IPS-20b (cell line): Measurements from ENCODE around the gene ZDHHC17.

ENCODE experiments used
- H3K27ac ChIP-seq: one replicate; pipeline ENCODE4 v1.5.1; 2013; ENCODE audit warnings: low read length
- H3K27me3 ChIP-seq: 2 replicates; pipeline ENCODE4 v1.6.1; 2013; ENCODE audit warnings: mild to moderate bottlenecking, low read length, inconsistent platforms; ENCODE audit not compliant: insufficient read depth
- H3K36me3 ChIP-seq: 2 replicates; pipeline ENCODE4 v1.6.1; 2013; ENCODE audit warnings: low read depth, mild to moderate bottlenecking, inconsistent platforms, low read length, moderate library complexity; ENCODE audit not compliant: insufficient read depth
- H3K4me1 ChIP-seq: 2 replicates; pipeline ENCODE4 v1.6.1; 2013; ENCODE audit warnings: mild to moderate bottlenecking, control low read depth, inconsistent platforms, low read length, moderate library complexity; ENCODE audit not compliant: insufficient read depth
- H3K4me3 ChIP-seq: 2 replicates; pipeline ENCODE4 v1.5.1; 2013; ENCODE audit warnings: mild to moderate bottlenecking, low read length, inconsistent platforms
- H3K9ac ChIP-seq: 2 replicates; pipeline ENCODE4 v1.6.1; 2013; ENCODE audit warnings: low read depth, mild to moderate bottlenecking, inconsistent platforms, low read length, moderate library complexity
- H3K9me3 ChIP-seq: 2 replicates; pipeline ENCODE4 v1.6.1; 2013; ENCODE audit warnings: mild to moderate bottlenecking, low read depth, low read length, inconsistent platforms; ENCODE audit not compliant: insufficient read depth

ZDHHC17 gene

GRCh38 chr12:76864791-76865400, 101.0 kb downstream of the ZDHHC17 start:
- Histone ChIP-seq H3K9me3 (no peaks in the 10 kb centered on the region), H3K36me3 (peaks cover 41% of the 10 kb centered on the region), H3K4me1 (peaks cover 18% of the 10 kb centered on the region; the same call in 1 of the 2 replicates), H3K27me3 (no peaks in the 10 kb centered on the region), H3K27ac (no peak overlapping the region), H3K9ac (no peak overlapping the region), H3K4me3 (no peak overlapping the region)

- Histone ChIP-seq H3K4me1 (peaks cover 18% of the 10 kb centered on the region; the same call in 1 of the 2 replicates), H3K9ac (peak overlapping the region; percentile 24; the same call in 1 of the 2 replicates), H3K27ac (no peak overlapping the region), H3K4me3 (no peak overlapping the region), H3K9me3 (no peaks in the 10 kb centered on the region), H3K36me3 (peaks cover 36% of the 10 kb centered on the region), H3K27me3 (no peaks in the 10 kb centered on the region)
Observed at GRCh38 chr12:76866151-76866567, 102.2 kb downstream of the ZDHHC17 start.

- H3K9ac ChIP-seq = peak overlapping the region; percentile 24; the same call in 1 of the 2 replicates
- H3K27ac ChIP-seq = no peak overlapping the region
- no peaks in the 10 kb centered on the region for H3K27me3 ChIP-seq
- no peak overlapping the region for H3K4me3 ChIP-seq
- peaks cover 19% of the 10 kb centered on the region; the same call in 1 of the 2 replicates for H3K4me1 ChIP-seq
- H3K36me3 ChIP-seq = peaks cover 32% of the 10 kb centered on the region
- H3K9me3 ChIP-seq = no peaks in the 10 kb centered on the region
Observed at GRCh38 chr12:76866726-76867125, 102.8 kb downstream of the ZDHHC17 start.

- Histone ChIP-seq H3K4me1 (peaks cover 22% of the 10 kb centered on the region; the same call in 1 of the 2 replicates), H3K27me3 (no peaks in the 10 kb centered on the region)
Observed at GRCh38 chr12:76871082-76871481, 107.2 kb downstream of the ZDHHC17 start.

GRCh38 chr12:76871742-76872141, 107.8 kb downstream of the ZDHHC17 start:
- H3K4me3 ChIP-seq = peak overlapping the region; percentile 24; the same call in 1 of the 2 replicates
- H3K27me3 ChIP-seq = no peaks in the 10 kb centered on the region
- H3K9me3 ChIP-seq = no peaks in the 10 kb centered on the region
- H3K9ac ChIP-seq = peak overlapping the region; percentile 10; the same call in 1 of the 2 replicates
- peaks cover 25% of the 10 kb centered on the region; the same call in 1 of the 2 replicates for H3K4me1 ChIP-seq
- 0 out of 2 replicates have a peak, but pooled peaks cover 3% of the 10 kb centered on the region for H3K36me3 ChIP-seq
- H3K27ac ChIP-seq = no peak overlapping the region

More at GRCh38 chr12:76871082-76871481, 107.2 kb downstream of the ZDHHC17 start:
- Histone ChIP-seq H3K9me3 (no peaks in the 10 kb centered on the region), H3K27ac (no peak overlapping the region), H3K36me3 (0 out of 2 replicates have a peak, but pooled peaks cover 3% of the 10 kb centered on the region), H3K4me3 (no peak overlapping the region), H3K9ac (no peak overlapping the region)

- Histone ChIP-seq H3K9me3 (no peaks in the 10 kb centered on the region), H3K27ac (no peak overlapping the region), H3K36me3 (0 out of 2 replicates have a peak, but pooled peaks cover 3% of the 10 kb centered on the region), H3K4me1 (peaks cover 30% of the 10 kb centered on the region; the same call in 1 of the 2 replicates), H3K27me3 (no peaks in the 10 kb centered on the region), H3K9ac (no peak overlapping the region; the same call in 1 of the 2 replicates), H3K4me3 (peak overlapping the region; percentile 44; the same call in 1 of the 2 replicates)
Observed at GRCh38 chr12:76872415-76872814, 108.5 kb downstream of the ZDHHC17 start.

GRCh38 chr12:76874027-76874426, 110.1 kb downstream of the ZDHHC17 start:
- Histone ChIP-seq H3K27ac (no peak overlapping the region), H3K9ac (no peak overlapping the region)

GRCh38 chr12:76874491-76875190, 110.7 kb downstream of the ZDHHC17 start:
- 0 out of 2 replicates have a peak, but pooled peaks cover 3% of the 10 kb centered on the region for H3K36me3 ChIP-seq
- no peak overlapping the region for H3K27ac ChIP-seq
- H3K4me3 ChIP-seq = peak overlapping the region; percentile 4; the same call in 1 of the 2 replicates
- peaks cover 35% of the 10 kb centered on the region for H3K4me1 ChIP-seq
- H3K27me3 ChIP-seq = no peaks in the 10 kb centered on the region
- no peaks in the 10 kb centered on the region for H3K9me3 ChIP-seq
- H3K9ac ChIP-seq = no peak overlapping the region

More at GRCh38 chr12:76874027-76874426, 110.1 kb downstream of the ZDHHC17 start:
- Histone ChIP-seq H3K4me1 (peaks cover 33% of the 10 kb centered on the region; the same call in 1 of the 2 replicates), H3K36me3 (0 out of 2 replicates have a peak, but pooled peaks cover 3% of the 10 kb centered on the region), H3K27me3 (no peaks in the 10 kb centered on the region), H3K9me3 (no peaks in the 10 kb centered on the region), H3K4me3 (no peak overlapping the region)

- Histone ChIP-seq H3K9ac (peak overlapping the region; percentile 94; the same call in 1 of the 2 replicates), H3K4me1 (peaks cover 37% of the 10 kb centered on the region), H3K27me3 (no peaks in the 10 kb centered on the region), H3K27ac (no peak overlapping the region), H3K4me3 (peak overlapping the region; percentile 93), H3K9me3 (no peaks in the 10 kb centered on the region), H3K36me3 (no peaks in the 10 kb centered on the region)
Observed at GRCh38 chr12:76876696-76877229, 112.8 kb downstream of the ZDHHC17 start.

- no peaks in the 10 kb centered on the region for H3K36me3 ChIP-seq
- peaks cover 33% of the 10 kb centered on the region for H3K4me1 ChIP-seq
- no peaks in the 10 kb centered on the region for H3K27me3 ChIP-seq
- H3K27ac ChIP-seq = peak overlapping the region; percentile 68
- H3K4me3 ChIP-seq = peak overlapping the region; percentile 93
- H3K9ac ChIP-seq = peak overlapping the region; percentile 94
- no peaks in the 10 kb centered on the region for H3K9me3 ChIP-seq
Observed at GRCh38 chr12:76878099-76878898, 114.4 kb downstream of the ZDHHC17 start.
